Measurements from ENCODE around the gene PCDHAC1. TPM values are rescaled to one million over a fixed set of nuclear protein-coding genes. Genes with fewer than 3 reads are reported as not detected.

Gene PCDHAC1
- total RNA-seq, 1 donor from 2014 or later = not detected

GRCh38 chr5:140967226-140967893 lies 41.3 kb downstream of the PCDHAC1 start:
- Mint-ChIP-seq H3K27ac (no peak overlapping the region), H3K9me3 (no peaks in the 10 kb centered on the region), H3K27me3 (peaks cover 24% of the 10 kb centered on the region), H3K36me3 (ENCODE audit: low read depth) (no peaks in the 10 kb centered on the region), H3K4me3 (no peak overlapping the region), H3K4me1 (no peaks in the 10 kb centered on the region)
- intact Hi-C loops (cut with micrococcal nuclease) = no loop called here
- ATAC-seq (ENCODE audit: low read depth) (no peak), DNase-seq (no peak)
- POLR2A ChIA-PET = no interaction called here
- no peak for TF ChIP-seq CTCF (IDR thresholded peaks at IDR 0.05)
- CTCF ChIA-PET = no interaction called here

GRCh38 chr5:140969880-140970279 lies 43.8 kb downstream of the PCDHAC1 start:
- intact Hi-C loops (cut with micrococcal nuclease) = no loop called here
- ChIA-PET POLR2A (no interaction called here), CTCF (no interaction called here)
- ATAC-seq (ENCODE audit: low read depth) (no peak), DNase-seq (no peak)
- peaks cover 24% of the 10 kb centered on the region for H3K27me3 Mint-ChIP-seq
- H3K4me3 Mint-ChIP-seq = no peak overlapping the region
- no peak overlapping the region for H3K27ac Mint-ChIP-seq
- H3K4me1 Mint-ChIP-seq = no peaks in the 10 kb centered on the region
- H3K36me3 Mint-ChIP-seq (ENCODE audit: low read depth) = no peaks in the 10 kb centered on the region
- no peak for TF ChIP-seq CTCF (IDR thresholded peaks at IDR 0.05)
- no peaks in the 10 kb centered on the region for H3K9me3 Mint-ChIP-seq

GRCh38 chr5:140973550-140973949 lies 47.5 kb downstream of the PCDHAC1 start:
- TF ChIP-seq CTCF (IDR thresholded peaks at IDR 0.05) = no peak
- POLR2A ChIA-PET = no interaction called here
- DNase-seq (no peak), ATAC-seq (ENCODE audit: low read depth) (no peak)
- Mint-ChIP-seq H3K9me3 (no peaks in the 10 kb centered on the region), H3K4me1 (no peaks in the 10 kb centered on the region), H3K27ac (no peak overlapping the region), H3K4me3 (no peak overlapping the region), H3K36me3 (ENCODE audit: low read depth) (no peaks in the 10 kb centered on the region), H3K27me3 (peaks cover 8% of the 10 kb centered on the region)
- CTCF ChIA-PET = no interaction called here
- intact Hi-C loops (cut with micrococcal nuclease) = no loop called here

GRCh38 chr5:140977003-140977402 lies 50.9 kb downstream of the PCDHAC1 start:
- ATAC-seq (ENCODE audit: low read depth) = no peak
- H3K27me3 Mint-ChIP-seq = peaks cover 7% of the 10 kb centered on the region
- DNase-seq = no peak
- no peaks in the 10 kb centered on the region for H3K36me3 Mint-ChIP-seq (ENCODE audit: low read depth)
- CTCF ChIA-PET = no interaction called here
- intact Hi-C loops (cut with micrococcal nuclease) = no loop called here
- POLR2A ChIA-PET = no interaction called here
- H3K27ac Mint-ChIP-seq = no peak overlapping the region
- no peaks in the 10 kb centered on the region for H3K4me1 Mint-ChIP-seq
- H3K9me3 Mint-ChIP-seq = no peaks in the 10 kb centered on the region
- no peak overlapping the region for H3K4me3 Mint-ChIP-seq
- TF ChIP-seq CTCF (IDR thresholded peaks at IDR 0.05) = no peak

GRCh38 chr5:140978260-140978659 lies 52.2 kb downstream of the PCDHAC1 start:
- DNase-seq (no peak), ATAC-seq (ENCODE audit: low read depth) (no peak)
- TF ChIP-seq CTCF (IDR thresholded peaks at IDR 0.05) = no peak
- Mint-ChIP-seq H3K27me3 (peaks cover 7% of the 10 kb centered on the region), H3K4me1 (no peaks in the 10 kb centered on the region), H3K4me3 (no peak overlapping the region), H3K9me3 (no peaks in the 10 kb centered on the region), H3K27ac (no peak overlapping the region), H3K36me3 (ENCODE audit: low read depth) (no peaks in the 10 kb centered on the region)
- ChIA-PET CTCF (no interaction called here), POLR2A (no interaction called here)
- intact Hi-C loops (cut with micrococcal nuclease) = no loop called here
